ENCODE data around the gene KLF16. TPM values are rescaled to one million over a fixed set of nuclear protein-coding genes. Genes with fewer than 3 reads are reported as not detected.

The KLF16 gene
- total RNA-seq, 4 donors from 2014 or later = 9.0 to 18.3 (median 11.6) TPM

GRCh38 chr19:1845642-1846041 is 17.7 kb downstream of the KLF16 start:
- WGBS, 2 donors (ENCODE audit: low coverage in 1 of 2) = 90% methylated on average over 10 of the region's 11 CpGs; no CpG with 5 or more reads in 1 of the 2 donors
- TF ChIP-seq POLR2AphosphoS5 (IDR thresholded peaks at IDR 0.05) = no peak
- no peak for TF ChIP-seq POLR2A (IDR thresholded peaks at IDR 0.05)
- TF ChIP-seq EP300 (IDR thresholded peaks at IDR 0.05; ENCODE audit: low read depth) = no peak
- no peak for TF ChIP-seq CTCF (IDR thresholded peaks at IDR 0.05)
- Histone ChIP-seq H3K4me3 (no peak overlapping the region), H3K9me3 (no peaks in the 10 kb centered on the region), H3K36me3 (no peaks in the 10 kb centered on the region), H3K27me3 (no peaks in the 10 kb centered on the region), H3K4me1 (peaks cover 32 to 73% (median 49%) of the 10 kb centered on the region in 4 donors), H3K27ac (no peak overlapping the region)
- intact Hi-C loops (cut with DNase I; ENCODE audit: low total_unique reads) = no loop called here
- no peak for DNase-seq
- in situ Hi-C loops (cut with MboI; ENCODE audit: low pct_ligation_motif_present in 1 of 4, low pct_unique_long_range_greater_than_20kb in 1 of 4, low sequenced_read_pairs in 3 of 4) = no loop called here

GRCh38 chr19:1845125-1845515 is 18.3 kb downstream of the KLF16 start:
- DNase-seq = no peak
- Histone ChIP-seq H3K4me3 (no peak overlapping the region), H3K27me3 (no peaks in the 10 kb centered on the region), H3K9me3 (no peaks in the 10 kb centered on the region), H3K27ac (no peak overlapping the region), H3K36me3 (no peaks in the 10 kb centered on the region), H3K4me1 (peaks cover 34 to 78% (median 54%) of the 10 kb centered on the region in 4 donors)
- WGBS, 2 donors (ENCODE audit: low coverage in 1 of 2) = 88% methylated on average over 15 of the region's 16 CpGs; no CpG with 5 or more reads in 1 of the 2 donors
- intact Hi-C loops (cut with DNase I; ENCODE audit: low total_unique reads) (no loop called here), in situ Hi-C loops (cut with MboI; ENCODE audit: low pct_ligation_motif_present in 1 of 4, low pct_unique_long_range_greater_than_20kb in 1 of 4, low sequenced_read_pairs in 3 of 4) (no loop called here)
- TF ChIP-seq POLR2A (IDR thresholded peaks at IDR 0.05) = no peak
- no peak for TF ChIP-seq CTCF (IDR thresholded peaks at IDR 0.05)
- TF ChIP-seq POLR2AphosphoS5 (IDR thresholded peaks at IDR 0.05) = no peak
- no peak for TF ChIP-seq EP300 (IDR thresholded peaks at IDR 0.05; ENCODE audit: low read depth)

- H3K27me3 ChIP-seq = no peaks in the 10 kb centered on the region
- H3K27ac ChIP-seq = no peak overlapping the region
- H3K4me3 ChIP-seq = no peak overlapping the region
- intact Hi-C loops (cut with DNase I; ENCODE audit: low total_unique reads) = no loop called here
- TF ChIP-seq CTCF (IDR thresholded peaks at IDR 0.05) (no peak), POLR2AphosphoS5 (IDR thresholded peaks at IDR 0.05) (no peak), EP300 (IDR thresholded peaks at IDR 0.05; ENCODE audit: low read depth) (no peak), POLR2A (IDR thresholded peaks at IDR 0.05) (no peak)
- no peaks in the 10 kb centered on the region for H3K9me3 ChIP-seq
- no peak for DNase-seq
- H3K4me1 ChIP-seq = peaks cover 35 to 83% (median 58%) of the 10 kb centered on the region in 4 donors
- in situ Hi-C loops (cut with MboI; ENCODE audit: low pct_ligation_motif_present in 1 of 4, low pct_unique_long_range_greater_than_20kb in 1 of 4, low sequenced_read_pairs in 3 of 4) = no loop called here
- whole genome bisulfite sequencing, 2 donors (ENCODE audit: low coverage in 1 of 2) = 73% methylated on average over 16 of the region's 19 CpGs; no CpG with 5 or more reads in 1 of the 2 donors
- no peaks in the 10 kb centered on the region for H3K36me3 ChIP-seq
Observed at GRCh38 chr19:1844513-1845124, 18.8 kb downstream of the KLF16 start.

GRCh38 chr19:1843646-1844394 is 19.6 kb downstream of the KLF16 start:
- Histone ChIP-seq H3K27me3 (no peaks in the 10 kb centered on the region), H3K27ac (peak overlapping the region in 1 of 4 donors; percentile 46), H3K4me1 (peaks cover 40 to 89% (median 66%) of the 10 kb centered on the region in 4 donors), H3K36me3 (no peaks in the 10 kb centered on the region), H3K4me3 (no peak overlapping the region), H3K9me3 (no peaks in the 10 kb centered on the region)
- TF ChIP-seq EP300 (IDR thresholded peaks at IDR 0.05; ENCODE audit: low read depth) (no peak), POLR2A (IDR thresholded peaks at IDR 0.05) (no peak), CTCF (IDR thresholded peaks at IDR 0.05) (no peak), POLR2AphosphoS5 (IDR thresholded peaks at IDR 0.05) (no peak)
- in situ Hi-C loops (cut with MboI; ENCODE audit: low pct_ligation_motif_present in 1 of 4, low pct_unique_long_range_greater_than_20kb in 1 of 4, low sequenced_read_pairs in 3 of 4) (no loop called here), intact Hi-C loops (cut with DNase I; ENCODE audit: low total_unique reads) (no loop called here)
- DNase-seq = no peak
- 82% methylated on average over 21 of the region's 25 CpGs; no CpG with 5 or more reads in 1 of the 2 donors for WGBS, 2 donors (ENCODE audit: low coverage in 1 of 2)
